WI38 (cell line): ENCODE data around the gene SHC1.

Source experiments
- H3K4me3 ChIP-seq: 2 replicates; pipeline ENCODE4 v1.5.1; 2011; ENCODE audit warnings: low read depth, mild to moderate bottlenecking, control low read depth, low read length
- TF ChIP-seq, protein P1 (sequence below): IDR thresholded peaks from 2 replicates; pipeline ENCODE4 v1.5.1; 2012; ENCODE audit warnings: low read depth, mild to moderate bottlenecking, control low read depth, low read length

Gene SHC1

DNA sequence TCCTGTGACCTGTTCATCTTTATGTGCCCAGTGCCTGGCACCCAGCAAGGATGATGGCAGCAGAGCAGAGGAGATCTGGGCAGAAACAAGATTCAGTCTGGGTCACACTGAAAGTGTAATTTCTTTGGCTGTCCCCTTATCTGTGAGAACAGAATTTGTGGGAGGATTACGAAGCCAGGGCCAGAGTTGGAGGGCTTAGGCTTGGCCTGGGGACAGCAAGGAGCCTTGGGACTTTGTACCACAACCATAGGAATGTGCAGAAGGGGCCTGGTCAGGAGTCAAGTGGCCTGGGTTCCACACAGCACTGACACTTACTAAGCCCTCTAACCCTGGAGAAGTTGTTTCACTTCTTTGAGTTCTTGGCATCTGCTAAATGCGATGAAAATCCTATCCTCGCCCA, 46.9 kb downstream of the SHC1 start:
- no peak overlapping the region for H3K4me3 ChIP-seq
- TF ChIP-seq, protein P1, sequence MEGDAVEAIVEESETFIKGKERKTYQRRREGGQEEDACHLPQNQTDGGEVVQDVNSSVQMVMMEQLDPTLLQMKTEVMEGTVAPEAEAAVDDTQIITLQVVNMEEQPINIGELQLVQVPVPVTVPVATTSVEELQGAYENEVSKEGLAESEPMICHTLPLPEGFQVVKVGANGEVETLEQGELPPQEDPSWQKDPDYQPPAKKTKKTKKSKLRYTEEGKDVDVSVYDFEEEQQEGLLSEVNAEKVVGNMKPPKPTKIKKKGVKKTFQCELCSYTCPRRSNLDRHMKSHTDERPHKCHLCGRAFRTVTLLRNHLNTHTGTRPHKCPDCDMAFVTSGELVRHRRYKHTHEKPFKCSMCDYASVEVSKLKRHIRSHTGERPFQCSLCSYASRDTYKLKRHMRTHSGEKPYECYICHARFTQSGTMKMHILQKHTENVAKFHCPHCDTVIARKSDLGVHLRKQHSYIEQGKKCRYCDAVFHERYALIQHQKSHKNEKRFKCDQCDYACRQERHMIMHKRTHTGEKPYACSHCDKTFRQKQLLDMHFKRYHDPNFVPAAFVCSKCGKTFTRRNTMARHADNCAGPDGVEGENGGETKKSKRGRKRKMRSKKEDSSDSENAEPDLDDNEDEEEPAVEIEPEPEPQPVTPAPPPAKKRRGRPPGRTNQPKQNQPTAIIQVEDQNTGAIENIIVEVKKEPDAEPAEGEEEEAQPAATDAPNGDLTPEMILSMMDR: no peak

DNA sequence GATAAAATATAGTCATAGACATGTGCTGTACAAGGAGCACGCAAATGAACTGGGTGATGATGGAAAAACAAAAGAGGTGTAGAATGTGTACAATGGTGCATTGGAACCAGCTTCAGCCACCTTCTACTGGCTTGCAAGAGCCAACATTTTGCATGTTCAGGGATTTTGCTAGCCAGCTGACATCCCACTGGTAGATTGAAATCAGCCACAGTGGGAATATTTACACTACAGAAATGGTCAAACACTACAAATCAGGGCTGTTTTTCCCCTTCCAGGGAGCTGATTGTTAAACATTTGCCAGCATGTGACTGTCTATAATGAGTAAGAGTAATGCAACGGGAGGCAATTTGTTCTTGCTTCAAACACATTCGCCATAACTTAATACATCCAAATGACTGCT, 57.3 kb downstream of the SHC1 start:
- H3K4me3 ChIP-seq: no peak overlapping the region
- TF ChIP-seq, protein P1: no peak

DNA sequence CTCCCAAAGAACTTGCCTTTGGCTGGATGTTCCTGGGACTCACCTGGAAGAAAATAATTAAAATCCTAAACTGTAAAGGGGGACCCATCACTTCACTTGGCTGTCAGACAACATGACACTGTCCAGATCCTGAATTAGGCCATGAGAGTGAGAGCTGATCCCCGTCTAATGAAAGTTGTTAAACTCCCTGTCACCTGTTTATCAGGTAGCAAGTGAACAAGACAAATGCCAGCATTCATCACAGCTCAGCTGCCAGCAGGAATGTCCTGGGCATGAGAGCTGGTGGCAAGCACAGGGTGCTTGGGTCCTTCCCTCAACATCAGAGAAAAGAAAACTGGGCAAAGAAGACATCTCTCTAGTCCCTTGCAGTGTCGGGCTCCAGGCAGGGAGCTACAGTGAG, 57.8 kb downstream of the SHC1 start:
- H3K4me3 ChIP-seq: no peak overlapping the region
- TF ChIP-seq, protein P1: no peak
